Left ventricle myocardium inferior (tissue), 1 donor: ENCODE data around the gene FAM181A. TPM values are rescaled to one million over a fixed set of nuclear protein-coding genes. Genes with fewer than 3 reads are reported as not detected.

ENCODE experiments used
- DNase-seq: peaks from one replicate; pipeline ENCODE4 v3.0.0-alpha.2; 2020
- H3K27ac ChIP-seq: fragments of 200-600 bp; replicated peaks from 2 replicates; pipeline ENCODE4 v1.8.0; 2021
- H3K27me3 ChIP-seq: fragments of 200-600 bp; 2 replicates; pipeline ENCODE4 v1.8.0; 2021; ENCODE audit warnings: low read depth
- H3K36me3 ChIP-seq: fragments of 200-600 bp; 2 replicates; pipeline ENCODE4 v1.8.0; 2021
- H3K4me1 ChIP-seq: fragments of 200-600 bp; 2 replicates; pipeline ENCODE4 v1.8.0; 2021
- H3K4me3 ChIP-seq: fragments of 200-600 bp; 2 replicates; pipeline ENCODE4 v1.8.0; 2021; ENCODE audit warnings: mild to moderate bottlenecking, moderate library complexity
- H3K9me3 ChIP-seq: fragments of 200-600 bp; replicated peaks from 2 replicates; pipeline ENCODE4 v1.8.0; 2021
- intact Hi-C: fragments of 100-400 bp; cut with micrococcal nuclease; formaldehyde crosslinking; loops from one replicate; pipeline ENCODE4 v1.11.0; 2022
- total RNA-seq: library from RNA; stranded (reverse); fragmentation: NEBNext Ultra II Directional; extraction: Animal tissue kit (Norgen Biotek cat#: 25700); gene quantifications from one replicate; pipeline ENCODE4 v1.2.1, GENCODE V29; 2021
- TF ChIP-seq, protein P1 (sequence below): fragments of 200-600 bp; IDR thresholded peaks from 2 replicates; pipeline ENCODE4 v1.8.0; 2021; ENCODE audit warnings: antibody characterized with exemption, mild to moderate bottlenecking, borderline replicate concordance
- donor health status: DM: no; HTN: yes; CAD: no; lungs with severe emphysema.

FAM181A gene
- total RNA-seq, 1 donor from 2014 or later: not detected

DNA sequence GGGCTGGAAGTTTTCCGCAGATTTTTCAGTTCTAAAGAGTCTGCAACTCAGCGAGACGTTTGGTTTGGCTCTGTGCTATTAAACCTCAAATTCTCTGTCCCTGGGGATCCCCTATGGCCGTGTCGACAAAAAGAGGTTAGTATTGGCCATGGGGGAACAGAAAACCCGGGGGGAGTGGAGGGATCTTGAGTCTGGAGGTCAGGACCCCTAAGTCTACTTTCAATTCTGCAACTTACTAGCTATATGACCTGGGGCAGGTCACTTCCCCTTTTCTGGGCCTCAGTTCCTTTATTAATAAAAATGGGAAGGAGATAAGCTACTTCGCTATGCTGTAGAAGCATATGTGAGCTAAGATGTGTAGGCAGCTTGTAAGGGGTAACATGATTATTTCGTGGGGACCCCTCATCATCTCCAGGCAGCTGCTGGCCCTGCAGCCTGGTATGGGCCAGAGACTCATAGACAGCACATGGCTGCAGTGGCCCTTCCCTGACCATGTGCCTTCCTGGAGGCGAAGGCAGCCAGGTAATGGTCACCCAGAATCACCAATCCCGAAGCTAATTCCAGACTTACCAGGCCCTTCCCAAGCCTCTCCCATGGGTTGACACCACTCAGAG, 40.6 kb downstream of the FAM181A start:
- intact Hi-C loops: no loop called here
- TF ChIP-seq, protein P1, sequence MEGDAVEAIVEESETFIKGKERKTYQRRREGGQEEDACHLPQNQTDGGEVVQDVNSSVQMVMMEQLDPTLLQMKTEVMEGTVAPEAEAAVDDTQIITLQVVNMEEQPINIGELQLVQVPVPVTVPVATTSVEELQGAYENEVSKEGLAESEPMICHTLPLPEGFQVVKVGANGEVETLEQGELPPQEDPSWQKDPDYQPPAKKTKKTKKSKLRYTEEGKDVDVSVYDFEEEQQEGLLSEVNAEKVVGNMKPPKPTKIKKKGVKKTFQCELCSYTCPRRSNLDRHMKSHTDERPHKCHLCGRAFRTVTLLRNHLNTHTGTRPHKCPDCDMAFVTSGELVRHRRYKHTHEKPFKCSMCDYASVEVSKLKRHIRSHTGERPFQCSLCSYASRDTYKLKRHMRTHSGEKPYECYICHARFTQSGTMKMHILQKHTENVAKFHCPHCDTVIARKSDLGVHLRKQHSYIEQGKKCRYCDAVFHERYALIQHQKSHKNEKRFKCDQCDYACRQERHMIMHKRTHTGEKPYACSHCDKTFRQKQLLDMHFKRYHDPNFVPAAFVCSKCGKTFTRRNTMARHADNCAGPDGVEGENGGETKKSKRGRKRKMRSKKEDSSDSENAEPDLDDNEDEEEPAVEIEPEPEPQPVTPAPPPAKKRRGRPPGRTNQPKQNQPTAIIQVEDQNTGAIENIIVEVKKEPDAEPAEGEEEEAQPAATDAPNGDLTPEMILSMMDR: no peak
- Histone ChIP-seq H3K9me3 (no peaks in the 10 kb centered on the region), H3K27me3 (no peaks in the 10 kb centered on the region), H3K4me1 (peaks cover 100% of the 10 kb centered on the region), H3K4me3 (no peak overlapping the region), H3K36me3 (peaks cover 19% of the 10 kb centered on the region), H3K27ac (peak overlapping the region; percentile 89)
- DNase-seq: no peak

DNA sequence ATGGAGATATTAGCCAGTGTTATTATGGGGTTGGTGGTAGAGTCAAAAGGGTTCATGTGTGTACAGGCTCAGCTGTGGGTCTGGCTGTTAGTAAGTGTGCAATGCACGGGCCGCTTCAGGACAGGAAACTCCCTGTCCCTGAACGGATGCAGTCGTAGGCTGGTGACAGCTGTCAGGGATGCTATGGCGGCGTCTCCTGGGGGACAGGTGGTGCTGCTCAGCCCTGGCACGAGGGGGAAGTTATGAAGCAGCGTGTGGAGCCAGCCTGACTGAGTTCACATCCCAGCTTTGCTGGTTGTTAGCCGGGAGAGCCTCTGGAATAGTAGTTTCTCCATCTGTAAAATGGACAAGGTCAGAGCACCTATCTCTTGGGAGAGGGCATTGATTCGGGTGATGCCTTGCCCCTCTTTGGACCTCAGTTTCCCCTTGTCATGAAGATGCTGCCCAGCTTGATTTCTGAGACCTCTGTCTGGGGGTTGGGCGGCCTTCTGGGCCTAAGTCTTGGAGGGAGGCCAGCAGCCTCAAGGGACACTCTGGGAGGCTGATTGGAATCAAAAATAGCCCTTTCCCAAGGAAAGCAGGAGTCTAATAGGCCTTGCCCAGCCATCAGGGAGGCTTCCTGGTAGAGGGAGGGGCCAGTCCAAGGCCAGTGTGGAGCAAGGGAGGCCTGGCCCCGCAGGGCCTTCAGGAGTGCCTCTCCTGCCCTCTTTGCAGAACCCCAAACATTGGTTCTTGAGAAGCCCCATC, 42.1 kb downstream of the FAM181A start:
- DNase-seq: peak; percentile 47
- no peaks in the 10 kb centered on the region for H3K27me3 ChIP-seq
- intact Hi-C loops: no loop called here
- H3K9me3 ChIP-seq: no peaks in the 10 kb centered on the region
- no peak overlapping the region for H3K4me3 ChIP-seq
- H3K27ac ChIP-seq: peak overlapping the region; percentile 89
- peaks cover 95% of the 10 kb centered on the region for H3K4me1 ChIP-seq
- TF ChIP-seq, protein P1: no peak
- peaks cover 6% of the 10 kb centered on the region for H3K36me3 ChIP-seq

DNA sequence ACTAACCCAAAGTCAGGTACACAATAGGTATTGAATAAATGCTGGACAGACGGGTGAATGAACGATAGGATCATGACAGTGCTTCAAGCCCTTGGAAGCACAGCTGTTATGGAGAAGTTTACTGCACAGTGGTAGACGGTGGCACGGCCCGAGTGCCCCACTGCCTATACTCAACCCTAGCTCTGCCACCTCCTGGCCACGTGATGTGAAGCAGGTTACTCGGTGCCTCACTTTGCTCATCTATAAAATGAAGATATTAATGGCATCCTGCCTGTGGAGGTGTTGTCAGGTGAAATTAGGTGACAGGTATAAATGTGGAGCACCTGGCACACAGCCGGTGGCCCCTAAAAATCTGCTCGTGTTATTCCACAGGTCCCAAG, 43.4 kb downstream of the FAM181A start:
- TF ChIP-seq, protein P1: peak; percentile 27
- Histone ChIP-seq H3K4me3 (peak overlapping the region; percentile 67), H3K4me1 (peaks cover 85% of the 10 kb centered on the region), H3K27me3 (no peaks in the 10 kb centered on the region), H3K9me3 (no peaks in the 10 kb centered on the region), H3K36me3 (peaks cover 4% of the 10 kb centered on the region), H3K27ac (peak overlapping the region; percentile 89)
- no peak for DNase-seq
- intact Hi-C loops: no loop called here

DNA sequence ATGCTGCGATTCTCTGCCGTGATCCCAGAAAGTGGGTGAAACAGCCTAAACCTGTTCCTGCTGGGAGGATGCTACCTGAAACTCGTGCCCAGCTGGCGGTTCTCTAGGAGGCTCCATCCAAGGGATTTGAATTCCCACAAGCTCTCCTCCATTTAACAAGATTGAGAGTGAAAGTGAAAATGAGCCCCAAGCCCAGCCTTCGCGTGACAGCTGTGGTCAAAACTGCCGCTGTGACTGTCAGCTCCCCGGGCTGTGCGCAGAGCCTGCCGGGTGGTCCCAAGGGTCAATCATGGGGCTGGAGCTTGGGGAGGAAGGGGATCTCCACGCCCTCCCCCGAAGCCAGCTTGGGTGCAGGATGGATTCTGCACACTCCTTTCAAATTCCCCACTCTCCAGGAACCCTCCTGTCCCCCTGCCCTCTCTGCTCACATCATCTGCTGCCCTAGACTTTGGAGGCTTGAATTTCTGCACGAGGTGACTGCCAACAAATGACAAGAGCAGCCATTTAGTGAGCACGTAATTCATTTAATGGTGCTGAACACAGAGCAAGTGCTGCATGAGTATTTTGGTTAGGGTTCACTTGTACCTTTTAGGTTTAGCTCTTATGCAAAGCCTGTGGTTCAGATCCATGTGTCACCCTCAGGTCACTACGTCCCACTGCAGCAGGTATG, 44.0 kb downstream of the FAM181A start:
- no peaks in the 10 kb centered on the region for H3K27me3 ChIP-seq
- H3K9me3 ChIP-seq: no peaks in the 10 kb centered on the region
- H3K36me3 ChIP-seq: peaks cover 4% of the 10 kb centered on the region
- peak overlapping the region; percentile 89 for H3K27ac ChIP-seq
- no peak for DNase-seq
- intact Hi-C loops: no loop called here
- TF ChIP-seq, protein P1: no peak
- peaks cover 82% of the 10 kb centered on the region for H3K4me1 ChIP-seq
- peak overlapping the region; percentile 67 for H3K4me3 ChIP-seq

DNA sequence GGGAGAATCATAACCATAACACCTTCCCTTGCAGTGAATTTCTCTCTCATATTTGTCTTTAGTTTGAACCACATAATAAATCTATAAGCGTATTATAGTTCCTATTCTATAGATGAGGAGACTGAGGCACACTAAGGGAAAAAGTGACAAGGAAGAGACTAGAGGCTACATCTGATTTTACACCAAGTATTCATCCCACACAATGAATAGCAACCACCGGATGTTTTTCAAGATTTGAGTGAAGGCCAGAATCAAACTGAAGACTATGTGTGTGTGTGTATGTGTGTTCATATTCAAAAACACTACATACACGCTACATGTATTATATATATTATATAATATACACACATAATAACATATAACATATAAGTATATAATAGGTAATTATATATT, 44.5 kb downstream of the FAM181A start:
- Histone ChIP-seq H3K4me3 (peak overlapping the region; percentile 67), H3K4me1 (peaks cover 77% of the 10 kb centered on the region), H3K27me3 (no peaks in the 10 kb centered on the region), H3K36me3 (peaks cover 4% of the 10 kb centered on the region), H3K27ac (peak overlapping the region; percentile 89), H3K9me3 (no peaks in the 10 kb centered on the region)
- TF ChIP-seq, protein P1: no peak
- intact Hi-C loops: no loop called here
- DNase-seq: no peak
